H1 (cell line): ENCODE data around the gene TEX30. TPM values are rescaled to one million over a fixed set of nuclear protein-coding genes. Genes with fewer than 3 reads are reported as not detected.

ENCODE experiments used
- CTCF ChIA-PET: fragments of 300-600 bp; sonication (Branson Sonifier 250); formaldehyde crosslinking; loops from one replicate; lab custom pipeline; 2021; ENCODE audit not compliant: partially characterized antibody; lab: Charles Lee
- POLR2A ChIA-PET: fragments of 300-600 bp; sonication (Branson Sonifier 250); formaldehyde crosslinking; loops from one replicate; lab custom pipeline; 2021; ENCODE audit warnings: inconsistent platforms; ENCODE audit not compliant: partially characterized antibody; lab: Charles Lee
- DNase-seq, 2 experiments: peaks; one replicate each; pipeline versions ENCODE4 v3.0.0 to v3.0.0-alpha.2; 2010 to 2022; ENCODE audit warnings: low spot score in 2 of 2, low read depth in 1 of 2, mixed read lengths in 1 of 2
- FAIRE-seq: peaks from 2 replicates; lab custom pipeline; 2011; peaks lifted over from hg19 to GRCh38; lab: Jason Lieb, UNC
- H2AFZ ChIP-seq: 2 replicates; pipeline ENCODE4 v1.8.1; 2012; ENCODE audit warnings: low read length, inconsistent platforms
- H2AK5ac ChIP-seq: 2 replicates; pipeline ENCODE4 v1.6.1; 2013; ENCODE audit warnings: low read depth, low read length
- H2BK120ac ChIP-seq: replicated peaks from 2 replicates; pipeline ENCODE3; 2013; ENCODE audit warnings: low read depth, low read length, inconsistent platforms
- H2BK12ac ChIP-seq: 2 replicates; pipeline ENCODE4 v1.6.1; 2013; ENCODE audit warnings: low read depth, low read length
- H2BK15ac ChIP-seq: 2 replicates; pipeline ENCODE4 v1.6.1; 2013; ENCODE audit warnings: low read length
- H2BK20ac ChIP-seq: 2 replicates; pipeline ENCODE4 v1.6.1; 2013; ENCODE audit warnings: low read length
- H2BK5ac ChIP-seq: 2 replicates; pipeline ENCODE4 v1.6.1; 2013; ENCODE audit warnings: low read depth, low read length
- H3K14ac ChIP-seq: 2 replicates; pipeline ENCODE4 v1.6.1; 2013; ENCODE audit warnings: inconsistent platforms; ENCODE audit not compliant: insufficient read length
- H3K18ac ChIP-seq: 2 replicates; pipeline ENCODE4 v1.6.1; 2013; ENCODE audit warnings: low read length; ENCODE audit errors: extremely low read depth
- H3K23ac ChIP-seq: 2 replicates; pipeline ENCODE4 v1.6.1; 2013; ENCODE audit warnings: inconsistent platforms; ENCODE audit not compliant: insufficient read length
- H3K23me2 ChIP-seq: 2 replicates; pipeline ENCODE4 v1.6.1; 2013; ENCODE audit warnings: low read depth, low read length
- H3K27ac ChIP-seq: 2 replicates; pipeline ENCODE4 v1.6.1; 2011; ENCODE audit warnings: low read depth, low read length, inconsistent platforms
- H3K27me3 ChIP-seq, 4 experiments: replicated peaks in 1 of 4; 1 replicate in 1 of 4; 2 replicates in 3 of 4; pipeline versions ENCODE4 v1.6.1 to v1.8.1; 2011 to 2013; ENCODE audit warnings: low read length in 3 of 4, mild to moderate bottlenecking in 3 of 4, inconsistent platforms in 2 of 4, mixed read lengths in 2 of 4, moderate library complexity in 1 of 4; ENCODE audit not compliant: control insufficient read depth in 3 of 4, insufficient read depth in 3 of 4; ENCODE audit errors: extremely low read depth in 1 of 4
- H3K36me3 ChIP-seq, 4 experiments: 2 replicates each; pipeline versions ENCODE4 v1.6.1 to v1.8.1; 2011 to 2013; ENCODE audit warnings: mild to moderate bottlenecking in 4 of 4, low read length in 3 of 4, moderate library complexity in 2 of 4, control low read depth in 1 of 4, inconsistent platforms in 1 of 4; ENCODE audit not compliant: insufficient read depth in 4 of 4, control insufficient read depth in 2 of 4
- H3K4ac ChIP-seq: replicated peaks from 2 replicates; pipeline ENCODE3; 2013; ENCODE audit warnings: low read length, low read depth, mixed read lengths, inconsistent platforms; ENCODE audit not compliant: insufficient read length
- H3K4me1 ChIP-seq, 4 experiments: replicated peaks in 1 of 4; 1 replicate in 1 of 4; 2 replicates in 3 of 4; pipeline versions ENCODE4 v1.6.1 to v1.8.1; 2011 to 2013; ENCODE audit warnings: low read length in 3 of 4, inconsistent platforms in 2 of 4, mixed read lengths in 1 of 4; ENCODE audit not compliant: insufficient read depth in 4 of 4, control insufficient read depth in 3 of 4
- H3K4me2 ChIP-seq, 2 experiments: 2 replicates each; pipeline versions ENCODE4 v1.6.1 to v1.8.1; 2011 to 2013; ENCODE audit warnings: low read depth in 2 of 2, low read length in 2 of 2, control low read depth in 1 of 2, inconsistent platforms in 1 of 2, mild to moderate bottlenecking in 1 of 2; ENCODE audit not compliant: insufficient read depth in 1 of 2
- H3K4me3 ChIP-seq, 4 experiments: fragments of 200-600, 300-600 bp in 1 of 4; sonication (generic), shearing (Covaris generic), sonication (Bioruptor Twin) in 1 of 4; 2 replicates each; pipeline versions ENCODE4 v1.5.1 to v1.8.1; 2011 to 2016; ENCODE audit warnings: low read length in 4 of 4, low read depth in 3 of 4, control low read depth in 2 of 4, inconsistent platforms in 2 of 4, mild to moderate bottlenecking in 2 of 4, mixed read lengths in 1 of 4, moderate library complexity in 1 of 4; ENCODE audit not compliant: insufficient read depth in 2 of 4; ENCODE audit errors: extremely low read depth in 1 of 4
- H3K56ac ChIP-seq: replicated peaks from 2 replicates; pipeline ENCODE3; 2013; ENCODE audit warnings: low read depth, mild to moderate bottlenecking, mixed read lengths, low read length, inconsistent platforms; ENCODE audit not compliant: insufficient read length
- H3K79me1 ChIP-seq: 2 replicates; pipeline ENCODE4 v1.6.1; 2013; ENCODE audit warnings: low read depth, low read length, control low read depth
- H3K79me2 ChIP-seq, 2 experiments: 2 replicates each; pipeline versions ENCODE4 v1.6.1 to v1.8.1; 2012 to 2013; ENCODE audit warnings: low read length in 2 of 2, mild to moderate bottlenecking in 2 of 2, inconsistent platforms in 1 of 2; ENCODE audit not compliant: insufficient read depth in 2 of 2, control insufficient read depth in 1 of 2
- H3K9ac ChIP-seq, 4 experiments: replicated peaks in 1 of 4; 1 replicate in 1 of 4; 2 replicates in 3 of 4; pipeline versions ENCODE4 v1.6.1 to v1.8.1; 2011 to 2013; ENCODE audit warnings: low read depth in 3 of 4, low read length in 3 of 4, control low read depth in 2 of 4, mild to moderate bottlenecking in 2 of 4, moderate library complexity in 2 of 4, inconsistent platforms in 1 of 4; ENCODE audit errors: extremely low read depth in 1 of 4
- H3K9me3 ChIP-seq, 2 experiments: 2 replicates each; pipeline versions ENCODE4 v1.6.1 to v1.8.1; 2012 to 2013; ENCODE audit warnings: mild to moderate bottlenecking in 2 of 2, moderate library complexity in 2 of 2, control low read depth in 1 of 2, inconsistent platforms in 1 of 2, low read depth in 1 of 2, low read length in 1 of 2, mixed read lengths in 1 of 2; ENCODE audit not compliant: insufficient read depth in 2 of 2
- H4K20me1 ChIP-seq, 2 experiments: replicated peaks in 1 of 2; 2 replicates each; pipeline versions ENCODE3 to v1.8.1; 2011 to 2013; ENCODE audit warnings: inconsistent platforms in 2 of 2, low read length in 2 of 2, mild to moderate bottlenecking in 1 of 2; ENCODE audit not compliant: insufficient read depth in 2 of 2, control insufficient read depth in 1 of 2
- H4K5ac ChIP-seq: 2 replicates; pipeline ENCODE4 v1.6.1; 2013; ENCODE audit warnings: low read length, low read depth, mixed read lengths, inconsistent platforms; ENCODE audit not compliant: insufficient read length
- H4K8ac ChIP-seq: 2 replicates; pipeline ENCODE4 v1.8.0; 2013; ENCODE audit warnings: mild to moderate bottlenecking, moderate library complexity, low read length, inconsistent platforms; ENCODE audit not compliant: insufficient read depth; ENCODE audit errors: extremely low read depth
- H4K91ac ChIP-seq: replicated peaks from 2 replicates; pipeline ENCODE3; 2013; ENCODE audit warnings: low read length, mixed read lengths, inconsistent platforms; ENCODE audit not compliant: insufficient read length
- ATF3 ChIP-seq: IDR thresholded peaks from 2 replicates; pipeline ENCODE4 v1.6.1; 2011; ENCODE audit warnings: low read depth, mild to moderate bottlenecking, low read length; ENCODE audit not compliant: insufficient read depth
- WGBS, 2 experiments: shearing (Covaris generic) in 1 of 2; methylation state at CpG; one replicate each; pipeline versions ENCODE4 v1.1.6 to v1.1.7; 2013 to 2015; ENCODE audit warnings: low lambda C conversion rate in 2 of 2, mixed read lengths in 2 of 2, inconsistent platforms in 1 of 2, low coverage in 1 of 2, missing lambda C conversion rate in 1 of 2; ENCODE audit not compliant: insufficient replicate concordance in 2 of 2, insufficient coverage in 1 of 2, insufficient read length in 1 of 2; ENCODE audit errors: extremely low coverage in 1 of 2, missing lambda C conversion rate in 1 of 2; 5-methylcytosine and 5-hydroxymethylcytosine counted together
- polyA plus RNA-seq, 7 experiments: library from polyadenylated mRNA; depleted of rRNA in 3 of 7; stranded (reverse) in 5 of 7; unstranded in 2 of 7; fragments of >200 nt in 5 of 7; fragments of 200-250 nt in 2 of 7; gene quantifications; 1 replicate in 5 of 7; 2 replicates in 1 of 7; 4 replicates in 1 of 7; pipeline versions ENCODE4 v1.2.1 to v1.2.3, GENCODE V29; 2011 to 2013; ENCODE audit warnings: missing spikeins in 2 of 7, mixed read lengths in 2 of 7
- total RNA-seq: library from RNA; stranded (reverse); fragmentation: NEBNext Ultra II Directional; extraction: Animal tissue kit (Norgen Biotek cat#: 25700); gene quantifications from 2 replicates; pipeline ENCODE4 v1.2.1, GENCODE V29; 2021

The TEX30 gene
- total and polyA plus RNA-seq, 2 of the 8 experiments (the other 6 are each of a cell fraction or from before 2014, with no cell fraction given) = 6.5 to 10.3 TPM

- no peak overlapping the region for H2AK5ac ChIP-seq
- H2BK120ac ChIP-seq = no peak overlapping the region
- H3K9me3 ChIP-seq = no peaks in the 10 kb centered on the region
- no peak overlapping the region for H3K14ac ChIP-seq
- no peak overlapping the region for H3K4me2 ChIP-seq
- no peaks in the 10 kb centered on the region for H3K79me1 ChIP-seq
- no peaks in the 10 kb centered on the region for H3K23me2 ChIP-seq
- no peak overlapping the region for H3K23ac ChIP-seq
- H3K36me3 ChIP-seq = no peaks in the 10 kb centered on the region
- H4K8ac ChIP-seq = no peak overlapping the region
- 85% methylated on average over 8 of the region's 8 CpGs; no CpG with 5 or more reads in 1 of the 2 experiments for WGBS, 2 experiments
- H4K20me1 ChIP-seq = no peaks in the 10 kb centered on the region
- H3K27me3 ChIP-seq = no peaks in the 10 kb centered on the region
- ChIA-PET POLR2A (no interaction called here), CTCF (interaction anchor here (0.7 kb wide), 1 partner anchor 10 kb away, joined by 3 read pairs; no protein-coding TSS in a partner anchor)
- no peak overlapping the region for H2BK20ac ChIP-seq
- H2BK12ac ChIP-seq = no peak overlapping the region
- H2BK5ac ChIP-seq = no peak overlapping the region
- no peak overlapping the region for H3K4me3 ChIP-seq
- no peak overlapping the region for H2AFZ ChIP-seq
- no peak overlapping the region for H3K18ac ChIP-seq
- DNase-seq (no peak), FAIRE-seq (no peak)
- H3K4me1 ChIP-seq = no peaks in the 10 kb centered on the region
- H3K79me2 ChIP-seq = no peaks in the 10 kb centered on the region
- no peak overlapping the region for H3K27ac ChIP-seq
- no peak overlapping the region for H4K91ac ChIP-seq
- H3K9ac ChIP-seq = no peak overlapping the region
- H2BK15ac ChIP-seq = no peak overlapping the region
- no peak overlapping the region for H3K56ac ChIP-seq
- H3K4ac ChIP-seq = no peak overlapping the region
- H4K5ac ChIP-seq = no peak overlapping the region
- TF ChIP-seq ATF3 = no peak
These were observed 43.9 kb downstream of the TEX30 start for GRCh38 chr13:102729560-102730270.
